ENCODE measurements around the gene CCS. TPM values are rescaled to one million over a fixed set of nuclear protein-coding genes. Genes with fewer than 3 reads are reported as not detected.

The CCS gene
- total and polyA plus RNA-seq, 2 experiments from 2014 or later = 41.5 to 97.8 TPM

DNA sequence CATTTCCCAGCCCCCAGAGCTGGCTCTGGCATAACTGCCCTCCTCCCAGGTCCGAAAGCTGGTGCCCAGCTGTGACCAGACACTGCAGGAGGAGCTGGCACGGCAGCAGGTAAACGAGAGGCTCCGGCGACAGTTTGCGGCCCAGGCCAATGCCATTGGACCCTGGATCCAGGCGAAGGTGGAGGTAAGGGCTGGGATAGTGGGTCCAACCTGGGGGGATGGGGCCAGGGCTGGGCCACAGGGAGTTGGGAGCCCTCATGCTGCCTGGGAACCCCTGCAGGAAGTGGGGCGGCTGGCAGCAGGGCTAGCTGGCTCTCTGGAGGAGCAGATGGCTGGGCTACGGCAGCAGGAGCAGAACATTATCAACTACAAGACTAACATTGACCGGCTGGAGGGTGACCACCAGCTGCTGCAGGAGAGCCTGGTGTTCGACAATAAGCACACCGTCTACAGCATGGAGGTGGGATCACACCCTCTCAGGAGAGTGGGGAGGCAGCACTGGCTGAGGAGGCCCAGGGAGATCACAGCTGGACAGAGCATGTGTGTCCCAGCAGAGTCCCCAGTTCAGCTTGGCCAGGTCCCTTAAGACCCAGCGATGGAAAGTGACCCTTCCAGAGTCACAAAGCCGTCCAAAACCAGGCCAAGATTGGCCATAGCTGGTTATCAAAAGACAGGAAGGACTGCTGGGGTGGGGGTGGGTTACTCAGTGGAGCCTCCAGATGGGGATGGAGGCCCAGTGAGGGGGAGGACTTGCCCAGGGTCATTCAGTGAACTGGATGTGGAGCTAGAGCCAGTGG is 31.6 kb upstream of the CCS start:
- TF ChIP-seq, protein P1, sequence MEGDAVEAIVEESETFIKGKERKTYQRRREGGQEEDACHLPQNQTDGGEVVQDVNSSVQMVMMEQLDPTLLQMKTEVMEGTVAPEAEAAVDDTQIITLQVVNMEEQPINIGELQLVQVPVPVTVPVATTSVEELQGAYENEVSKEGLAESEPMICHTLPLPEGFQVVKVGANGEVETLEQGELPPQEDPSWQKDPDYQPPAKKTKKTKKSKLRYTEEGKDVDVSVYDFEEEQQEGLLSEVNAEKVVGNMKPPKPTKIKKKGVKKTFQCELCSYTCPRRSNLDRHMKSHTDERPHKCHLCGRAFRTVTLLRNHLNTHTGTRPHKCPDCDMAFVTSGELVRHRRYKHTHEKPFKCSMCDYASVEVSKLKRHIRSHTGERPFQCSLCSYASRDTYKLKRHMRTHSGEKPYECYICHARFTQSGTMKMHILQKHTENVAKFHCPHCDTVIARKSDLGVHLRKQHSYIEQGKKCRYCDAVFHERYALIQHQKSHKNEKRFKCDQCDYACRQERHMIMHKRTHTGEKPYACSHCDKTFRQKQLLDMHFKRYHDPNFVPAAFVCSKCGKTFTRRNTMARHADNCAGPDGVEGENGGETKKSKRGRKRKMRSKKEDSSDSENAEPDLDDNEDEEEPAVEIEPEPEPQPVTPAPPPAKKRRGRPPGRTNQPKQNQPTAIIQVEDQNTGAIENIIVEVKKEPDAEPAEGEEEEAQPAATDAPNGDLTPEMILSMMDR (IDR thresholded peaks at IDR 0.05; ENCODE audit: poor library complexity) = no peak
- TF ChIP-seq EZH2 (IDR thresholded peaks at IDR 0.05; ENCODE audit: borderline replicate concordance) (no peak), EZH2phosphoT487 (IDR thresholded peaks at IDR 0.05; ENCODE audit: low read depth, severe bottlenecking, unreplicated experiment) (no peak)
- no peak for DNase-seq (ENCODE audit: low spot score)
- H3K4me1 ChIP-seq (ENCODE audit: insufficient read depth) = no peaks in the 10 kb centered on the region
- no peaks in the 10 kb centered on the region for H3K9me2 ChIP-seq (replicated peaks; ENCODE audit: insufficient read depth)
- 86% methylated on average over 14 of the region's 14 CpGs for WGBS (ENCODE audit: low lambda C conversion rate, missing lambda C conversion rate)
- no peaks in the 10 kb centered on the region for H3K9me3 ChIP-seq (ENCODE audit: low read depth)
- no peaks in the 10 kb centered on the region for H3K79me2 ChIP-seq
- no peak overlapping the region for H3K27ac ChIP-seq
- no peaks in the 10 kb centered on the region for H3K27me3 ChIP-seq
- no peak overlapping the region for H3K4me2 ChIP-seq
- H3K4me3 ChIP-seq = no peak overlapping the region
- H2AFZ ChIP-seq = no peak overlapping the region
- no peaks in the 10 kb centered on the region for H4K20me1 ChIP-seq (ENCODE audit: insufficient read depth, poor library complexity, severe bottlenecking)
- no peaks in the 10 kb centered on the region for H3K36me3 ChIP-seq (replicated peaks; ENCODE audit: insufficient read depth, low read depth)

DNA sequence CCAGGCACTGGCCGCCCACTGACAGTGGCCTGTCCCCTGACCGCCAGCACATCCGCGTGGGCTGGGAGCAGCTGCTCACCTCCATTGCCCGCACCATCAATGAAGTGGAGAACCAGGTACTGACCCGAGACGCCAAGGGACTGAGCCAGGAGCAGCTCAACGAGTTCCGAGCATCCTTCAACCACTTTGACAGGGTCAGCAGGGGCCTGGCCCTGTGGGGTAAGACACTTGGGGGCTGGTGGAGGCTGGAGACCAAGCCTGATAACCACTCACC is 31.1 kb upstream of the CCS start:
- 97% methylated on average over 9 of the region's 9 CpGs for WGBS (ENCODE audit: low lambda C conversion rate, missing lambda C conversion rate)
- DNase-seq (ENCODE audit: low spot score) = no peak
- no peaks in the 10 kb centered on the region for H3K9me3 ChIP-seq (ENCODE audit: low read depth)
- H3K4me3 ChIP-seq = no peak overlapping the region
- H3K27me3 ChIP-seq = no peaks in the 10 kb centered on the region
- H3K4me2 ChIP-seq = no peak overlapping the region
- no peak for TF ChIP-seq EZH2 (IDR thresholded peaks at IDR 0.05; ENCODE audit: borderline replicate concordance)
- TF ChIP-seq, protein P1 (IDR thresholded peaks at IDR 0.05; ENCODE audit: poor library complexity) = no peak
- TF ChIP-seq EZH2phosphoT487 (IDR thresholded peaks at IDR 0.05; ENCODE audit: low read depth, severe bottlenecking, unreplicated experiment) = no peak
- no peak overlapping the region for H3K27ac ChIP-seq
- no peaks in the 10 kb centered on the region for H3K36me3 ChIP-seq (replicated peaks; ENCODE audit: insufficient read depth, low read depth)
- H2AFZ ChIP-seq = no peak overlapping the region
- no peaks in the 10 kb centered on the region for H4K20me1 ChIP-seq (ENCODE audit: insufficient read depth, poor library complexity, severe bottlenecking)
- H3K4me1 ChIP-seq (ENCODE audit: insufficient read depth) = no peaks in the 10 kb centered on the region
- no peaks in the 10 kb centered on the region for H3K9me2 ChIP-seq (replicated peaks; ENCODE audit: insufficient read depth)
- H3K79me2 ChIP-seq = no peaks in the 10 kb centered on the region

- Histone ChIP-seq H3K9me3 (ENCODE audit: low read depth) (no peaks in the 10 kb centered on the region), H3K36me3 (replicated peaks; ENCODE audit: insufficient read depth, low read depth) (no peaks in the 10 kb centered on the region), H4K20me1 (ENCODE audit: insufficient read depth, poor library complexity, severe bottlenecking) (no peaks in the 10 kb centered on the region), H3K27ac (no peak overlapping the region), H3K4me2 (no peak overlapping the region), H3K4me3 (no peak overlapping the region), H3K9me2 (replicated peaks; ENCODE audit: insufficient read depth) (no peaks in the 10 kb centered on the region), H3K79me2 (no peaks in the 10 kb centered on the region), H2AFZ (no peak overlapping the region), H3K27me3 (no peaks in the 10 kb centered on the region), H3K4me1 (ENCODE audit: insufficient read depth) (no peaks in the 10 kb centered on the region)
- DNase-seq (ENCODE audit: low spot score) = no peak
- no peak for TF ChIP-seq EZH2 (IDR thresholded peaks at IDR 0.05; ENCODE audit: borderline replicate concordance)
- TF ChIP-seq EZH2phosphoT487 (IDR thresholded peaks at IDR 0.05; ENCODE audit: low read depth, severe bottlenecking, unreplicated experiment) = no peak
- TF ChIP-seq, protein P1 (IDR thresholded peaks at IDR 0.05; ENCODE audit: poor library complexity) = no peak
- 92% methylated on average over 2 of the region's 2 CpGs for WGBS (ENCODE audit: low lambda C conversion rate, missing lambda C conversion rate)
Measured at GRCh38 chr11:66562275-66562674, 30.7 kb upstream of the CCS start.

Measured in hepatocyte (in vitro differentiated cells).